ENCODE results near the gene PNPO.

PNPO gene

GRCh38 chr17:47949197-47949759 lies 7.9 kb downstream of the PNPO start:
- peak overlapping the region; percentile 68 for H3K4me3 ChIP-seq
- TF ChIP-seq CTCF (IDR thresholded peaks at IDR 0.05): peak; percentile 85
- H3K27ac ChIP-seq: peak overlapping the region; percentile 33 to 83
- DNase-seq (ENCODE audit: low spot score): peak; percentile 87

- Histone ChIP-seq H3K4me3 (no peak overlapping the region), H3K27ac (peak overlapping the region; percentile 33 to 83)
- TF ChIP-seq CTCF (IDR thresholded peaks at IDR 0.05): no peak
- no peak for DNase-seq (ENCODE audit: low spot score)
Measured at GRCh38 chr17:47949946-47950345, 8.6 kb downstream of the PNPO start.

- TF ChIP-seq CTCF (IDR thresholded peaks at IDR 0.05): no peak
- H3K27ac ChIP-seq: no peak overlapping the region
- no peak overlapping the region for H3K4me3 ChIP-seq
- no peak for DNase-seq (ENCODE audit: low spot score)
Measured at GRCh38 chr17:47950448-47950847, 9.1 kb downstream of the PNPO start.

- TF ChIP-seq CTCF (IDR thresholded peaks at IDR 0.05): no peak
- no peak overlapping the region for H3K27ac ChIP-seq
- H3K4me3 ChIP-seq: no peak overlapping the region
- no peak for DNase-seq (ENCODE audit: low spot score)
Measured at GRCh38 chr17:47952171-47953021, 11.0 kb downstream of the PNPO start.

GRCh38 chr17:47953909-47954308 lies 12.5 kb downstream of the PNPO start:
- no peak for DNase-seq (ENCODE audit: low spot score)
- no peak for TF ChIP-seq CTCF (IDR thresholded peaks at IDR 0.05)
- no peak overlapping the region for H3K4me3 ChIP-seq
- H3K27ac ChIP-seq: no peak overlapping the region

GRCh38 chr17:47955497-47956461 lies 14.4 kb downstream of the PNPO start:
- no peak overlapping the region for H3K4me3 ChIP-seq
- DNase-seq (ENCODE audit: low spot score): no peak
- TF ChIP-seq CTCF (IDR thresholded peaks at IDR 0.05): no peak
- no peak overlapping the region for H3K27ac ChIP-seq
